ENCODE data around the gene IRS2.
"Not testable (repeated sequence)": the region's sequence is repeated elsewhere in the genome, so short reads cannot be mapped to it uniquely, and the experiment has no call there.

DNA sequence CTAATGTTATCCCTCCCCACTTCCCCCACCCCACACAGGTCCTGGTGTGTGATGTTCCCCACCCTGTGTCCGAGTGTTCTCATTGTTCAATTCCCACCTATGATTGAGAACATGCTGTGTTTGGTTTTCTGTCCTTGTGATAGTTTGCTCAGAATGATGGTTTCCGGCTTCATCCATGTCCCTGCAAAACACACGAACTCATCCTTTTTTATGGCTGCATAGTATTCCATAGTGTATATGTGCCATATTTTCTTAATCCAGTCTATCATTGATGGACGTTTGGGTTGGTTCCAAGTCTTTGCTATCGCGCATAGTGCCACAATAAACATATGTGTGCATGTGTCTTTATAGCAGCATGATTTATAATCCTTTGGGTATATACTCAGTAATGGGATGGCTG, 36.8 kb upstream of the IRS2 start:
- TF ChIP-seq, protein P1, sequence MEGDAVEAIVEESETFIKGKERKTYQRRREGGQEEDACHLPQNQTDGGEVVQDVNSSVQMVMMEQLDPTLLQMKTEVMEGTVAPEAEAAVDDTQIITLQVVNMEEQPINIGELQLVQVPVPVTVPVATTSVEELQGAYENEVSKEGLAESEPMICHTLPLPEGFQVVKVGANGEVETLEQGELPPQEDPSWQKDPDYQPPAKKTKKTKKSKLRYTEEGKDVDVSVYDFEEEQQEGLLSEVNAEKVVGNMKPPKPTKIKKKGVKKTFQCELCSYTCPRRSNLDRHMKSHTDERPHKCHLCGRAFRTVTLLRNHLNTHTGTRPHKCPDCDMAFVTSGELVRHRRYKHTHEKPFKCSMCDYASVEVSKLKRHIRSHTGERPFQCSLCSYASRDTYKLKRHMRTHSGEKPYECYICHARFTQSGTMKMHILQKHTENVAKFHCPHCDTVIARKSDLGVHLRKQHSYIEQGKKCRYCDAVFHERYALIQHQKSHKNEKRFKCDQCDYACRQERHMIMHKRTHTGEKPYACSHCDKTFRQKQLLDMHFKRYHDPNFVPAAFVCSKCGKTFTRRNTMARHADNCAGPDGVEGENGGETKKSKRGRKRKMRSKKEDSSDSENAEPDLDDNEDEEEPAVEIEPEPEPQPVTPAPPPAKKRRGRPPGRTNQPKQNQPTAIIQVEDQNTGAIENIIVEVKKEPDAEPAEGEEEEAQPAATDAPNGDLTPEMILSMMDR (IDR thresholded peaks at IDR 0.05; ENCODE audit: low read depth, low read length, missing input control): not testable (repeated sequence)
- TF ChIP-seq JUND (IDR thresholded peaks at IDR 0.05); SP1 (IDR thresholded peaks at IDR 0.05); RAD21 (IDR thresholded peaks at IDR 0.05); FOXA1 (IDR thresholded peaks at IDR 0.05); YY1 (IDR thresholded peaks at IDR 0.05); GABPA (IDR thresholded peaks at IDR 0.05 in 1 of 2, conservative IDR thresholded peaks at IDR 0.05 in 1 of 2); NR2F2 (IDR thresholded peaks at IDR 0.05): not testable (repeated sequence)
- TF ChIP-seq, protein P2, sequence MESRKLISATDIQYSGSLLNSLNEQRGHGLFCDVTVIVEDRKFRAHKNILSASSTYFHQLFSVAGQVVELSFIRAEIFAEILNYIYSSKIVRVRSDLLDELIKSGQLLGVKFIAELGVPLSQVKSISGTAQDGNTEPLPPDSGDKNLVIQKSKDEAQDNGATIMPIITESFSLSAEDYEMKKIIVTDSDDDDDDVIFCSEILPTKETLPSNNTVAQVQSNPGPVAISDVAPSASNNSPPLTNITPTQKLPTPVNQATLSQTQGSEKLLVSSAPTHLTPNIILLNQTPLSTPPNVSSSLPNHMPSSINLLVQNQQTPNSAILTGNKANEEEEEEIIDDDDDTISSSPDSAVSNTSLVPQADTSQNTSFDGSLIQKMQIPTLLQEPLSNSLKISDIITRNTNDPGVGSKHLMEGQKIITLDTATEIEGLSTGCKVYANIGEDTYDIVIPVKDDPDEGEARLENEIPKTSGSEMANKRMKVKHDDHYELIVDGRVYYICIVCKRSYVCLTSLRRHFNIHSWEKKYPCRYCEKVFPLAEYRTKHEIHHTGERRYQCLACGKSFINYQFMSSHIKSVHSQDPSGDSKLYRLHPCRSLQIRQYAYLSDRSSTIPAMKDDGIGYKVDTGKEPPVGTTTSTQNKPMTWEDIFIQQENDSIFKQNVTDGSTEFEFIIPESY (IDR thresholded peaks at IDR 0.05): not testable (repeated sequence)
- TF ChIP-seq, protein P3, sequence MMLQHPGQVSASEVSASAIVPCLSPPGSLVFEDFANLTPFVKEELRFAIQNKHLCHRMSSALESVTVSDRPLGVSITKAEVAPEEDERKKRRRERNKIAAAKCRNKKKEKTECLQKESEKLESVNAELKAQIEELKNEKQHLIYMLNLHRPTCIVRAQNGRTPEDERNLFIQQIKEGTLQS (IDR thresholded peaks at IDR 0.05): not testable (repeated sequence)
- TF ChIP-seq, protein P4, sequence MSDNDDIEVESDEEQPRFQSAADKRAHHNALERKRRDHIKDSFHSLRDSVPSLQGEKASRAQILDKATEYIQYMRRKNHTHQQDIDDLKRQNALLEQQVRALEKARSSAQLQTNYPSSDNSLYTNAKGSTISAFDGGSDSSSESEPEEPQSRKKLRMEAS (IDR thresholded peaks at IDR 0.05): not testable (repeated sequence)
- TF ChIP-seq, protein P5, sequence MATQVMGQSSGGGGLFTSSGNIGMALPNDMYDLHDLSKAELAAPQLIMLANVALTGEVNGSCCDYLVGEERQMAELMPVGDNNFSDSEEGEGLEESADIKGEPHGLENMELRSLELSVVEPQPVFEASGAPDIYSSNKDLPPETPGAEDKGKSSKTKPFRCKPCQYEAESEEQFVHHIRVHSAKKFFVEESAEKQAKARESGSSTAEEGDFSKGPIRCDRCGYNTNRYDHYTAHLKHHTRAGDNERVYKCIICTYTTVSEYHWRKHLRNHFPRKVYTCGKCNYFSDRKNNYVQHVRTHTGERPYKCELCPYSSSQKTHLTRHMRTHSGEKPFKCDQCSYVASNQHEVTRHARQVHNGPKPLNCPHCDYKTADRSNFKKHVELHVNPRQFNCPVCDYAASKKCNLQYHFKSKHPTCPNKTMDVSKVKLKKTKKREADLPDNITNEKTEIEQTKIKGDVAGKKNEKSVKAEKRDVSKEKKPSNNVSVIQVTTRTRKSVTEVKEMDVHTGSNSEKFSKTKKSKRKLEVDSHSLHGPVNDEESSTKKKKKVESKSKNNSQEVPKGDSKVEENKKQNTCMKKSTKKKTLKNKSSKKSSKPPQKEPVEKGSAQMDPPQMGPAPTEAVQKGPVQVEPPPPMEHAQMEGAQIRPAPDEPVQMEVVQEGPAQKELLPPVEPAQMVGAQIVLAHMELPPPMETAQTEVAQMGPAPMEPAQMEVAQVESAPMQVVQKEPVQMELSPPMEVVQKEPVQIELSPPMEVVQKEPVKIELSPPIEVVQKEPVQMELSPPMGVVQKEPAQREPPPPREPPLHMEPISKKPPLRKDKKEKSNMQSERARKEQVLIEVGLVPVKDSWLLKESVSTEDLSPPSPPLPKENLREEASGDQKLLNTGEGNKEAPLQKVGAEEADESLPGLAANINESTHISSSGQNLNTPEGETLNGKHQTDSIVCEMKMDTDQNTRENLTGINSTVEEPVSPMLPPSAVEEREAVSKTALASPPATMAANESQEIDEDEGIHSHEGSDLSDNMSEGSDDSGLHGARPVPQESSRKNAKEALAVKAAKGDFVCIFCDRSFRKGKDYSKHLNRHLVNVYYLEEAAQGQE (IDR thresholded peaks at IDR 0.05): not testable (repeated sequence)
